Stimulated activated CD4-positive, alpha-beta T cell treated with anti-CD3 and anti-CD28 coated beads, Interleukin-1b, Interleukin-23, amount 100 ng/mL, for 1 hour (primary cell): ENCODE results near the gene NPIPA3.
"Not testable (repeated sequence)": the region's sequence is repeated elsewhere in the genome, so short reads cannot be mapped to it uniquely, and the experiment has no call there.

ENCODE experiments used
- DNase-seq, 2 donors: peaks; one replicate each; pipeline ENCODE4 v3.0.0-alpha.2; 2020; ENCODE audit warnings: low read depth in 2 of 2

Gene NPIPA3

DNA sequence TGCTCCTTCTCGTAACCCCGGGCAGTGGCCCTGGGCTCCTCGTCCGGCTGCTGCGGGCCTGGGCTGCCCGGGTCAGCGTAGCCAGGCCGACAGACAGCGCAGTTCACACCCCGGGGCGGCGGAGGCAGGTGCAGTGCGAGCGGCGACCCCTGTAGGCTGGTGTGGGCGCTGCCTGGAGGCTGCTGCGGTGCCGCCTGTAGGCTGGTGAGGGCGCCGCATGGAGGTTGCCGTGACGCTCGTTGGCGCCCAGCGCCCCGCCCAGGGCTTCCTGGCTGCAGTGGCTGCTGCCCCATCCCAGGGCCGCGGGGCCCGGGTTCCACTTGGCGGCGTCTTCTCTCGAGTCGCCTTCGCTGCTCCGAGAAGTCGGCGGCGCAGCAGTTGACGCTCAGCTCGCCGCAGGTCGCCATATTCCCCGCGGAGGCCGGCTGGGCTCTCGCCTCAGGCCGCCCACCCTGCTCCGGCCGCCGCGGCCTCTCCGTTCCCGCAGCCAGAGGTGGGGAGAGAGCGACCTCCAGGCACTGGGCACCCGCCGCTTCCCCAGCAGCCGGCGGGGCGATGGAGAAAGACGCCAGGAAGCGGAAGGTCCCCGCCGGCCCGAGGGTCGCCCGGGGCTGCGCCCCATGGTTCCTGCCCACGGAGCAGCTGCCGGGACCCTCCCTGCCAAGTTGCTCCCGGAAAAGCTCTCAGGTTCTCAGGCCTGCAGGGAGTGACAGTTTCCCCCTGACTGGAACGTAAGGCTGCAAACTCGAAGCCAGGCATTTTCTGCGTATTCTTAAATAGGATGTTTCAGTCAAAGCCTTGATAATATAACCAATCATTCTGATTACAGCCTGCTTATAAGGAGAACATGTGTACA lies 39.3 kb downstream of the NPIPA3 start, which contains the start of gene NPIPA2:
Gene NPIPA2, plus strand, starts transcription at position 261 of the 856 bp plus-strand sequence. CDS start 5,533 bp downstream, outside the sequence.
- not testable (repeated sequence) for DNase-seq

- not testable (repeated sequence) for DNase-seq
Measured at GRCh38 chr16:14773654-14774053, 70.4 kb downstream of the NPIPA3 start.

GRCh38 chr16:14775624-14776023 lies 72.4 kb downstream of the NPIPA3 start:
- DNase-seq = not testable (repeated sequence)
